Inflammatory macrophage treated with lipopolysaccharide for 1 hour (primary cell): ENCODE data around the gene RNF25.
A peak's percentile ranks its signal among the peaks of the same experiment; 100 is the strongest.

ENCODE experiments used
- DNase-seq, 2 donors: peaks; one replicate each; pipeline ENCODE4 v3.0.0-alpha.2; 2020 to 2022

The RNF25 gene

DNA sequence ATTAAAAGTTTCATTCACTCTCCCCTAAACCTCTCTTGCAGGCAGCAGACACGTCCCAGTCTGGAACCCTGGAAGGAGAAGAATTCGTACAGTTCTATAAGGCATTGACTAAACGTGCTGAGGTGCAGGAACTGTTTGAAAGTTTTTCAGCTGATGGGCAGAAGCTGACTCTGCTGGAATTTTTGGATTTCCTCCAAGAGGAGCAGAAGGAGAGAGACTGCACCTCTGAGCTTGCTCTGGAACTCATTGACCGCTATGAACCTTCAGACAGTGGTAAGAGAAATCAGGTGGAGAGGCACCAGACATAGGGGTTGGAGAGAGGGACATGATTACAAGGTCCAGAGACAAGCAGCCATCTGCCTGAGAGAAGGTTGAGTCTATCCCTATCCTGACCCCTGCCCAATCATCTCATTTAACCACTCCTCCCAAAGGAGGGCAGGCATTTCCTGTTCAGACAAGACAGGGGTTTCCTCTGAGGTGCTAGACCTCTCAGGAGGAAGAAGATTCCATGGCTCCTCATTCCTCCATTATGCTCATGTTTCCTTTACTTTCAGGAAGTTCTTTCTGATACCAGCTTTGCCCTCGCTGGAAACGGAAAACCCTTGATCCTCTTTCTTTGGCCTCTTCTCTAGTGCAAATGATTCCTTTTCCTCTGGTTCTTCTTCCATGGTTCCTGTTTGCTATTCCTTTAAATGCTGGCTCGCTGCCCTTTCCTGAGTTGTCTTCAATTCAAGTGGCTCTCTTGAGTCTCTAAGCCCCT, 49.0 kb downstream of the RNF25 start:
- peak; percentile 8 to 19 for DNase-seq

DNA sequence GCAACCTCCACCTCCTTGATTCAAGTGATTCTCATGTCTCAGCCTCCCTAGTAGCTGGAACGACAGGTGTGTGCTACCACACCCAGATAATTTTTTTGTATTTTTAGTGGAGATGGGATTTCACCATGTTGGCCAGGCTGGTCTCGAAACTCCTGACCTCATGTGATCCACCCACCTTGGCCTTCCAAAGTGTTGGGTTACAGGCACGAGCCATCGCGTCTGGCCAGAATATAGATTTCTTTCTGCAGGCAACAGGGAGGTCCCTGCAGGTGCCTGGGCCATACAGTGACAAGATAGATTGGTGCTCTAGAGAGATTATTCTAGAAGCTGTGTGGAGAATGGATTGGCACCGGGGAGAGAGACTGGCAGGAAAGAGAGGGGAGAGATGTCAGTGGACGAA, 50.8 kb downstream of the RNF25 start:
- no peak for DNase-seq

DNA sequence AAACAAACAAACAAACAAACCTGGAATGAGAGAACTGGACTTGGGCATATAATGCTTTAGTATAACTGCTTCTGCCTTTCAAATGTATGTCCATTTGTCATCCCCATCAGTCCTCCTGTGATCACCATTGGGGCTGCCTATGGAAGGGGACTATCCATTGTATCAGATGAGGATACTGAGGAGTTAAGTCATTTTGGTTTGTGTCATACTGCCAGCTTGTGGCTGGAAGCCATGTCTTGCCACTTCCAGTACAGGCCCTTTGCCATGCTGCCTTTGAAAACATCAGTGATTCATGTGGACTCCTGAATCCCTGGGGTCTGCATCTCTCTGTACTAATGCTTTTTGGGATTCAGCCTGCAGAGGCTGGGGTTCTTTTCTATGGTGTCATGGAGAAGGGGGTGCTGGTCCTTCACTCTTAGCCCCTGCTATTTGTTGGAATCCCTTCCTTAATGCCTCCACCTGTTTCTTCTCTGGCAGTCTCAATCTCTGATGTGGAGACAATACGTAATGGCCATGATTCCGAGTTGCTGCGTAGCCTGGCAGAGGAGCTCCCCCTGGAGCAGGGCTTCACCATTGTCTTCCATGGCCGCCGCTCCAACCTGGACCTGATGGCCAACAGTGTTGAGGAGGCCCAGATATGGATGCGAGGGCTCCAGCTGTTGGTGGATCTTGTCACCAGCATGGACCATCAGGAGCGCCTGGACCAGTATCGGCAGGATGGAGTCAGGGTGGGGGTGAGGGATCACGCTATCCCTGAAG, 53.5 kb downstream of the RNF25 start:
- no peak for DNase-seq

DNA sequence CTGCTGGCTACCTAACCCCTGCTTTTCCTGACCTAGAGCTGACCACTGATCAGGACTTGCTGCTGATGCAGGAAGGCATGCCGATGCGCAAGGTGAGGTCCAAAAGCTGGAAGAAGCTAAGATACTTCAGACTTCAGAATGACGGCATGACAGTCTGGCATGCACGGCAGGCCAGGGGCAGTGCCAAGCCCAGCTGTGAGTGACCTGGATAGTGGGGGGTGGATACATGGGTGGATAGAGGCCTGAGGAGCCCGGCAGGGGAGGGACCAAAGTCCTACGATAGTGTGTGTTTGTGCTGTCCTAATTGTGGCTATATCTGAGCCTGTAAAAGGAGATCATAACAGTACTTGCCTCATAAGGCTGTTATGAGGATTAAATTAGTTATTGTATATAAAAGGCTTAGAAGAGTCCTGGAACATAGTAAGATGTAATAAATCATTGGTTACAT, 55.9 kb downstream of the RNF25 start:
- DNase-seq: no peak
